HG02798 (cell line): Measurements from ENCODE around the gene FERMT3.
A peak's percentile ranks its signal among the peaks of the same experiment; 100 is the strongest.

Experiments used
- ATAC-seq: cut with Tn5 transposase; IDR thresholded peaks from one replicate; pipeline ENCODE4 v1.9.1; 2021; ENCODE audit warnings: mild to moderate bottlenecking; ENCODE audit not compliant: unreplicated experiment, poor library complexity

FERMT3 gene

GRCh38 chr11:64218628-64219353 lies 12.3 kb downstream of the FERMT3 start:
- ATAC-seq = no peak

- ATAC-seq = no peak
Measured at GRCh38 chr11:64219354-64219684, 12.8 kb downstream of the FERMT3 start.

GRCh38 chr11:64219755-64220154 lies 13.2 kb downstream of the FERMT3 start:
- ATAC-seq = no peak

- no peak for ATAC-seq
Measured at GRCh38 chr11:64220271-64220670, 13.8 kb downstream of the FERMT3 start.

- no peak for ATAC-seq
Measured at GRCh38 chr11:64220798-64221197, 14.3 kb downstream of the FERMT3 start.

GRCh38 chr11:64222651-64223000 lies 16.1 kb downstream of the FERMT3 start:
- ATAC-seq = no peak

- no peak for ATAC-seq
Measured at GRCh38 chr11:64223001-64223651, 16.6 kb downstream of the FERMT3 start.

- ATAC-seq = no peak
Measured at GRCh38 chr11:64224151-64224890, 17.8 kb downstream of the FERMT3 start.

GRCh38 chr11:64224891-64225607 lies 18.5 kb downstream of the FERMT3 start:
- ATAC-seq = no peak

- ATAC-seq = peak; percentile 67
Measured at GRCh38 chr11:64225608-64226506, 19.3 kb downstream of the FERMT3 start, which contains the start of the genes NUDT22 and TRPT1. Gene NUDT22, plus strand, starts transcription at chr11:64226274. Its CDS starts 379 bp downstream, at chr11:64226653. Gene TRPT1, minus strand, starts transcription at chr11:64226186. Its CDS starts 326 bp downstream, at chr11:64225860.

- ATAC-seq = peak; percentile 33
Measured at GRCh38 chr11:64226507-64227051, 20.1 kb downstream of the FERMT3 start.

- no peak for ATAC-seq
Measured at GRCh38 chr11:64227405-64227956, 21.0 kb downstream of the FERMT3 start.

- no peak for ATAC-seq
Measured at GRCh38 chr11:64229090-64229743, 22.7 kb downstream of the FERMT3 start.

- no peak for ATAC-seq
Measured at GRCh38 chr11:64229744-64230170, 23.2 kb downstream of the FERMT3 start.

GRCh38 chr11:64230171-64230984 lies 23.9 kb downstream of the FERMT3 start, which contains the start of gene DNAJC4:
Gene DNAJC4, plus strand, starts transcription at chr11:64230548. Its CDS starts 307 bp downstream, at chr11:64230855.
- ATAC-seq = peak; percentile 58

- ATAC-seq = no peak
Measured at GRCh38 chr11:64230985-64231365, 24.5 kb downstream of the FERMT3 start.

GRCh38 chr11:64231546-64231945 lies 25.0 kb downstream of the FERMT3 start:
- ATAC-seq = no peak
